Measurements from ENCODE around the gene PARG.
"Not testable (repeated sequence)": the region's sequence is repeated elsewhere in the genome, so short reads cannot be mapped to it uniquely, and the experiment has no call there.

- not testable (repeated sequence) for TF ChIP-seq CTCF (IDR thresholded peaks at IDR 0.05); POLR2A (IDR thresholded peaks at IDR 0.05); POLR2AphosphoS5 (IDR thresholded peaks at IDR 0.05; ENCODE audit: insufficient read depth in 1 of 2, low read depth in 1 of 2)
Observed at GRCh38 chr10:49910295-49910694, 31.5 kb downstream of the PARG start.
